CD4-positive, alpha-beta T cell treated with Interleukin-15 for 1 hour (primary cell): ENCODE data around the gene ATP1A3.
A peak's percentile ranks its signal among the peaks of the same experiment; 100 is the strongest.

Experiments used
- DNase-seq: peaks from one replicate; pipeline ENCODE4 v3.0.0-alpha.2; 2020

Gene ATP1A3

DNA sequence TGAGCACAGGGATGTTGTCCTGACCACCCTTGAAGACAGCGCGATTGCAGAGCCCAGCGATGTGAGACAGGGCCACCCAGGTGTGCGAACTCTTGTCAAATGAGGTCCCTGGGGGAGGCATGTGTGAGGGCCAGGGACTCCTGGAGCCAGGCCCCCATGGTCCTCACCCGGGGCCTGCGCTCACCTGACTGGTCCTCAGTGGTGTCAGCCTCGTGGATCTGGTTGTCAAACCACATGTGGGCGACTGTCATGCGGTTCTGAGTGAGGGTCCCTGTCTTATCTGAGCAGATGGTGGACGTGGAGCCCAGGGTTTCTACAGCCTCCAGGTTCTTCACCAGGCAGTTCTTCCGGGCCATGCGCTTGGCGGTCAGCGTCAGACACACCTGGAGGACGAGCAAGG, 12.3 kb downstream of the ATP1A3 start:
- no peak for DNase-seq

DNA sequence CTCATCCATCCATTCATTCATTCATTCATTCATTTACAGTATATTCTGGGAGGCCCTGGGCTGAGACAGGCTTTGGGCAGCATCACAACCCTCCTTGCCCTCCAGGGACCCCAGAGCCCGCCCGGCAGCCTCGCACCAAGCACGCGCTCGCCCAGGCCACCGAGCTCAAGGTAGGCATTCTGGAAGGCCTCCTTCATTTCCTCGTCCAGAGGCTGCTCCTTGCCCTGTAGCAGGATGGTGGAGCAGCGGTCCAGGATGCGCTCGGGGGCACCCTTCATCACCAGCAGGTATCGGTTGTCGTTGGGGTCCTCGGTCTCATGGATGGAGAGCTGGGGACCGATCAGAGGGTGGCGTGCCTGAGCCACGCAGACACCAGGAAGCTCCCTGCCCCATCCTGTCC, 15.6 kb downstream of the ATP1A3 start:
- no peak for DNase-seq

DNA sequence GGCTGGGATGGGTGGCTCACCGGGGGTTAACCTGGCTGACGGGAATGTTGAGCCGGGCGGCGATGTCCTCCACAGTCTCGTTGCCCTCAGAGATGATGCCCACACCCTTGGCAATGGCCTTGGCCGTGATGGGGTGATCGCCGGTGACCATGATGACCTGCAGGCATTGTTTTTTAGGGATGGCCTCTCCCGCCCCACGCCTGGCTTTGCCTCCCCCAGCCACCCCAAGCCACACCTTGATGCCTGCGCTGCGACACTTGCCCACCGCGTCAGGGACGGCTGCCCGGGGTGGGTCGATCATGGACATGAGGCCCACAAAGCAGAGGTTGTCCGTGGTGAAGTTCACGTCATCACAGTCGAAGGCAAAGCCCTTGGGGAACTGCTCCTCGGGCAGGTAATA, 16.1 kb downstream of the ATP1A3 start:
- DNase-seq = no peak

DNA sequence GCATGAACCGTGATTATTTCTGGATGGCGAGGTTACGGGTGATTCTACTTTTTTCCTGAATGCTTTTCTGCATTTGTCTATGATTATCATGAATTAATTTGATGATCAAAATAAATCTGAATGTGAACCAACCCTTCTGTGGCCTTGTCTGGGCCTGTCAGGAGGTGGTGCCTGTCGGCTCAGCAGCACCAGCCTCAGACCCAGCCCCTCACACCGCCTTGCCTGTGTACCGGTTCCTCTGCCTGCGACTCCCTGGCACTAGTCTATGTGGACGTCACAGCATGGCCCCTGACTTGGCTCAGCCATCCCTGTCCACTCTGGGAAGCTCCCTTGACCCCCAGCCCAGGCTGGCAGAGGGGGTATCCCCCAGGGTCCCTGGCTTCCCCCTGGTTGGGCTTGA, 19.4 kb downstream of the ATP1A3 start:
- DNase-seq = no peak

DNA sequence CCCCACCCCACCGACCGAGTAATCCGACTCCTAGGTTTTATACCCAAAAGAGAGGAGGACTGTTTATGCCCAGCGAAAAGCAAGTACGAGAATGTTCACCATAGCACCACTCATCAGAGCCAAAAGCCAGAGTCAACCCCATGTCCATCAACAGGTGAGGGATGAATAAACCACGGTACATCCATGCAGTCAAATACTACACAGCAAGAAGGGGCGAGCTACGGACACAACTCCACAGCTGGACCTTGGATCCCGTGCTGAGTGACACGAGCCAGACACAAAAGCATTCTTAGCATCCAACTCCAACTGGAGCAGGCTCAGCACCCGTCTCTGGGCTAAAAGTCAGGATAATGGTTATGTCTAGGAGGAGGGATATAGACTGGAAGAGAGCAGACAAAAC, 22.7 kb downstream of the ATP1A3 start:
- DNase-seq = no peak

DNA sequence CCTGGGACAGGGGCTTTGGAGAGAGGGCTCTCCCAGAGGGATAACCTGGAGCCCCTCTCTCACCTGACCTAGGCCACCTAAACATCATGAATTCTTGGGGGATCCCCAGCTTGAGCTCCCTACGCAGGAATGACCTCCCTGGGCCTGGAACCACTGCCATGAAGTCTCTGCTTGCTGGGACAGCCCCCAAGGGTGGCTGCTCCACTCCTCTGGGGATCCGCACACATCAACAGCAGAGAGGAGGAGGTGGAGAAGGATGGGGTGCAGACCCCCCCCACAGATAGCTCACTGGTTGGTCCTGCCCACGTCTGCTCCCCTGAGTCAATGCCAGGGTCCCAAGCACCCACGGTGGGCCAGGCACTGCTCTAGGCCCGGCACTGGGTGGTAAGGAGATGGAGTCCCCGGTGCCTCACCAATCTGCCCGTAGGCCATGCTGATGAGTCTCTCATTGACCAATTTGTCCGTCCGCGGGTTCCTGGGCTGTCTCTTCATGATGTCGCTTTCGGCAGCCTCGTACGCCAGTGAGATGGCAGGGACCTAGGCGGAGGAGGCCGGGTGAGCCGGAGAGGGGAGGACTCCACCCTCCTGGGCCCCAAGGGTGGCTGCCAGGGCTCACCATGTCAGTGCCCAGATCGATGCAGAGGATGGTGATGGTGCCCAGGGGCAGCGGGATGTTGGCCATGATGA, 24.1 kb downstream of the ATP1A3 start:
- no peak for DNase-seq

GRCh38 chr19:41968751-41969595, 25.1 kb downstream of the ATP1A3 start:
- no peak for DNase-seq

- no peak for DNase-seq
Observed at GRCh38 chr19:41967054-41967783, 26.8 kb downstream of the ATP1A3 start.

DNA sequence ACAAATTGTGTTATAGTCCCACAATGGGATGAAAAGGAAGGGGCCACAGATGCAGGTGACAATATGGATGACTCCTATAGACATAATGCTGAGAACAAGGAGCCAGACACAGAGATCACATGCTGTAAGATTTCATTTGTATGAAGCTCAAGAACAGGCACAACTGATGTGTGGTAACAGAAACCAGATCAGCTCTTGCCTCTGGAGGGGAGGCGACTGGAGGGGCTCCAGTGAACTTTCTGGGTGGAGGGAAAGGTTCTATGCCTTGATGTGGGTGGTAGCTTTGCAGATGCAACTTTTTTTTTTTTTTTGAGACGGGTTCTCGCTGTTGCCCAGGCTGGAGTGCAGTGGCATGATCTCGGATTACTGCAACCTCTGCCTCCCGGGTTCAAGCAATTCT, 28.9 kb downstream of the ATP1A3 start:
- no peak for DNase-seq

DNA sequence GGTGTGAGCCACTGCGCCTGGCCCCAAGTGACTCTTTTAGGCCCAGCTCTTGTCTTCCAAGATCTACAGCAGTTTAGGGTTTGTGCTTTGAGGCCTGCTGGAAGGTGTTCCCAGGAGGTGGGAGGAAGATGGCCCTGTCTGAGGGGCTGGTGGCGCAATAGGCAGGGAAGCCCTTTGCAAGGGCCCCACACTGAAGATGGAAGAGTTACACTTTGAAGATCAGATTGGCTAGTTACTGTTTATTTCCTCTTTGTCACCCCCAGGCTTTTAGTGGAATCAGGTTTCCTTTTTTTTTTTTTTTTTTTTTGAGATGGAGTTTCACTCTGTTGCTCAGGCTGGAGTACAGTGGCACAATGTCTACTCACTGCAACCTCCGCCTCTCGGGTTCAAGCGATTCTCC, 33.1 kb downstream of the ATP1A3 start:
- no peak for DNase-seq

- peak; percentile 88 for DNase-seq
Observed at GRCh38 chr19:41959056-41960053, 34.7 kb downstream of the ATP1A3 start, which contains the start of gene RABAC1. Gene RABAC1, minus strand, starts transcription at chr19:41959321. Its CDS starts 29 bp downstream, at chr19:41959292.

DNA sequence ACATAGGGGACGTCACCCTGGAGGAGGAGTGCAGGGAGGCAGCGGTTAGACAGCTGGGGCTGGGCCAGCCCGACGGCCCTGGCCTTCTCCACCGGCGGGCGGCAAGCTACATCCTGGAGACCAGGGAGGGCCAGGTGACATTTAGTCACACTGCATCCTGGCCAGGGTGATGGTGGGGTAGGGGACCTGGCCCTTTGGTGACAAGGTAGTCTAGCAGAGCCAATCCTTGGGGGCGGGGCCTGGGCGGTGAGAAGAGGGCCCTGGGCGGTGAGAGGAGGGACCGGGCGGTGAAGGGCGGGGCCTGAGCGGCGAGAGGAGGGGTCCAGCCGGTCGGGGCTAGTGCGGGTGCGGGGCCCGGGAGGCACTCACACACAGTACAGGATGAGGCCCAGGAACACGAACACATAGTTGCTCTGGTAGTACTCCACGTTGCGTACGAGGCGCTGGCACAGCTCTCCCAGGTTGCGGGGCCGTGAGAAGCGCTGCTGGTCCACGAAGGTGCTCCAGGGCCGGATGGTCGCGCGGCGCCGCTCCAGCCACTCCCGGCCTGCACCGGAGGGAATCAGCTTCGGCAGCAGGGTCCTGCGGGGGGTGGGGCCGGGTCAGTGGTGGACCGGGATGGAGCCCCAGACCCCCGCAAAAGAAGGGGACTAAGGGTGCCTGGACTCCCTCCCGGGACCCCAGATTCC, 35.5 kb downstream of the ATP1A3 start:
- peak; percentile 80 for DNase-seq

DNA sequence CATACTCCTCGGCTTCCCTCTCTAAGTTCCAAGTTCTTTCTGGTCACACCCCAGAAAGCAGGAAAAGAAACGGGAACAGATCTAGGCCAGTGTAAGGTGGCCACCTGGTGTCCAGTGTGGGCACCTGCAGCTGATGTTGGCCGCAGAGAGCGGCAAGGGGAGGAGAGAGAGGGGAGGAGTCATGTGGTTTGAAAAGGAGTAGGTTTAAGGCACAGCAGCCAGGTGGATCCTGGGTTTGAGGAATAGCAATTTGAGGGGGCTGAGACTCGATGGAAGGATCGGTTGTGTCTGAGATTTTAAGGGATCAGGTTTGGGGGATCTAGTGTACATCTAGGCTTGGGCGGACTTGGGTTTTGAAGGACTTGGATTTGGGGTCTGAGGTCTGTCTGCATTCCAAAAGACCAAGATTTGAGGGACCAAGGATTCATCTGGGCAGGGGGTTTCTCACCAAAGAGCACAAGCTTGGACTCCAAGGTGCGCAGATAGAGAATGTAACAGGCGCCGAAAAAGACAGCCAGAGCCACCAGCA, 36.1 kb downstream of the ATP1A3 start:
- DNase-seq = peak; percentile 57

DNA sequence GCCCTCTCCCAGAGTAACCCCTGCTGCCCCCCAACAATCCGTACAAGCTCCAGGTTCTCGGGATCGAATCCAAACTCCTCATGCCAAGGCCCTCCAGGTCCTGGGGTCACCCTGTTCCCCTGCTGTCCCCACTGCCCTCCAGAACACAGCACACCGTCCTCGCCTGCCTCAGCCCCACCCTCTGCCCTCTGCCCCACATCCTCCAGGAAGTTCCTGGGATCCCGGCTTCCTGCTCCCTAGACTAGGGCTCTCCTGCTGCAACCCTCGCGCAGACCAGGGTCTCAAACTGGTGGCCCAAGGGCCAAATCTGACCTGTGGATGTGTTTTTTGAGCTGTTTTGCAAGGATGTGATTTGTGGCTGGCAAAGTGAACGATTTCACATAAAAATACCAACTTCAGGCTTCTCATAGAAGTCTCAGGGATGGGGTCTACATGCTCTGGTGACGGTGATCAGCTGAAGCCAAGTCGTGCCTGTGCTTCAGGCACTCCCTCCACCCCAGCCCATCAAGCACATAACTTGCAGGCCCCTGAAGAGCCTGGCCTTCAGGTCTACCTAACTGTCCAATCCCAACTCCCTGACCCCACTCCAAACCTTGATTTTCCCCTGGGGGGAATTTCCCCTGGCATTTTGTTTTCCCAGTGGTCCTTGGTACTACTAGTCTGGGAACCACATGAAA, 36.7 kb downstream of the ATP1A3 start:
- DNase-seq = no peak

DNA sequence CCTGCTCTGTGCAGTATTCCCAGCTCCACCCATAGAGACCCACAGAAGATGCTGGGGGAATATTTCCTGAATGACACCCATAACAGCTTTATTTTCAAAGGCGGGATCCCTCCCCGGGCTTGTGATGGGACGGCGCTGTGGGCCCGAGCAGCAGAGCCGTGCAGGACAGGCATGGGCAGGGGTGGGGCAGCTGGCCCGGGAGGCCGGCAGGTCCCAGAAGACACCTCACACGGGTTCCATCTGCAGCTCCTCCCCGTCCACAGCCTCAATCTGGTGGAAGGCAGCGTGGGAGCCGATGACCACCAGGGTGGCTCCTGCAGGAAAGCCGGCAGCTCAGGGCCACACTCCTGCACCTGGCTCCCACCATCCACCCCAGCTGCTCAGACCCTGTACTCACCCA, 37.4 kb downstream of the ATP1A3 start:
- no peak for DNase-seq

- no peak for DNase-seq
Observed at GRCh38 chr19:41955521-41955920, 38.5 kb downstream of the ATP1A3 start.

DNA sequence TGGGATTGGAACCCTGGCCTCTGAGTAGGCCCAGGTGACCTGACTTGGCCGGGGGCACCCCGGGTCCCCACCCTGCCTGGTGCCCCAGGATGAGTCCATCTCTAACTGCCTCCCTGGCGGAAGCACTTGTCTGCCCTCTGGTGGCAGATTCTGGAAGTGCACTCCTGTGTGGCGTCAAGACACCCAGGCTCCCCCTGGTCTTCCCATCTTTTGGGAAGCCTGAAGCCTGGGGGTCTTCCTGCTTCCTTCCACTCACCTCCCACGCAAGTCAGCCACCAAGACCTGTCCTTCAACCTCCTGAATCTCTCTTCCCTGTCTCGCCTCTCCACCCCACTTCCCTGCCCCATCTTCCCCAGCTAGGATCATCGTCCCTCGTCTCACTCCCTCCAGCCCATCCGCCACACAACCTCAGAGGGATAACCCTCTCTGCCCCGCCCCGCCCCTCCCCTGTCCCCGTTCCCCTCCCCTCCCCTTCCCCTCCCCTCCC, 42.3 kb downstream of the ATP1A3 start:
- peak; percentile 77 for DNase-seq

DNA sequence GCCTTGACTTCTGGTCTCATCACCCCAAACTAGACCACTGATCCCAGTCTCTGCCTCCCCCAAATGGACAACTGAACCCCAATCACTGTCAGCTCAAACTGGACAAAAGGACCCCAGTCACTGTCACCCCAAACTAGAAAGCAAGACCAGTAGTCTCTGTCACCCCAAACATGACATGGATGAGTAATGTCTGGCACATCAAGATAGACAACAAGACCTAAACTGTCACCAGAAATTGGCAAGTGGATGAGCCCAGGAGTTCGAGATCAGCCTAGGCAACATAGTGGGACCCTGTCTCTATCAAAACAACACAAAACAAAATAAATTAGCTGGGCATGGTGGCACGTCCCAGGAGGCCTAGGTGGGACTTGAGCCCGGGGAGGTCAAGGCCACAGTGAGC, 46.9 kb downstream of the ATP1A3 start:
- DNase-seq = no peak

GRCh38 chr19:41945135-41945766, 48.8 kb downstream of the ATP1A3 start:
- DNase-seq = peak; percentile 95

- DNase-seq = no peak
Observed at GRCh38 chr19:41944336-41944735, 49.7 kb downstream of the ATP1A3 start.
